Measurements from ENCODE around the gene OLFML1.
"Not testable (repeated sequence)": the region's sequence is repeated elsewhere in the genome, so short reads cannot be mapped to it uniquely, and the experiment has no call there.

Gene OLFML1

GRCh38 chr11:7511401-7511800 is 26.1 kb downstream of the OLFML1 start:
- no peaks in the 10 kb centered on the region for H3K9me3 ChIP-seq (ENCODE audit: control insufficient read depth in 2 of 2, low read length in 2 of 2)
- H3K9ac ChIP-seq (ENCODE audit: low read length in 2 of 2) = no peak overlapping the region
- no peaks in the 10 kb centered on the region for H3K36me3 ChIP-seq (ENCODE audit: control insufficient read depth in 2 of 2, insufficient read depth in 2 of 2, low read length in 2 of 2)
- no peak overlapping the region for H3K4me3 ChIP-seq (ENCODE audit: low read length in 2 of 2)
- H3K27ac ChIP-seq (ENCODE audit: low read length) = no peak overlapping the region
- no peaks in the 10 kb centered on the region for H3K27me3 ChIP-seq (ENCODE audit: control insufficient read depth in 1 of 2, insufficient read depth in 2 of 2, low read length in 2 of 2)
- peaks cover 14% of the 10 kb centered on the region for H3K4me1 ChIP-seq (ENCODE audit: control insufficient read depth, insufficient read depth, low read length)

- H3K9ac ChIP-seq (ENCODE audit: low read length in 2 of 2) = peak overlapping the region; percentile 63 to 64
- peak overlapping the region; percentile 58 for H3K27ac ChIP-seq (ENCODE audit: low read length)
- no peaks in the 10 kb centered on the region for H3K27me3 ChIP-seq (ENCODE audit: control insufficient read depth in 1 of 2, insufficient read depth in 2 of 2, low read length in 2 of 2)
- no peaks in the 10 kb centered on the region for H3K9me3 ChIP-seq (ENCODE audit: control insufficient read depth in 2 of 2, low read length in 2 of 2)
- H3K4me3 ChIP-seq (ENCODE audit: low read length in 2 of 2) = peak overlapping the region; percentile 69 to 86
- H3K4me1 ChIP-seq (ENCODE audit: control insufficient read depth, insufficient read depth, low read length) = peaks cover 14% of the 10 kb centered on the region
- no peaks in the 10 kb centered on the region for H3K36me3 ChIP-seq (ENCODE audit: control insufficient read depth in 2 of 2, insufficient read depth in 2 of 2, low read length in 2 of 2)
These were observed 27.4 kb downstream of the OLFML1 start for GRCh38 chr11:7512525-7513233.

GRCh38 chr11:7513234-7514098 is 28.2 kb downstream of the OLFML1 start, which contains the start of gene PPFIBP2:
Gene PPFIBP2, plus strand, starts transcription at chr11:7513999. Its CDS starts 35,477 bp downstream, at chr11:7549476.
- H3K27me3 ChIP-seq (ENCODE audit: control insufficient read depth in 1 of 2, insufficient read depth in 2 of 2, low read length in 2 of 2) = no peaks in the 10 kb centered on the region
- H3K4me3 ChIP-seq (ENCODE audit: low read length in 2 of 2) = peak within 1 kb of the TSS; percentile 69 to 86
- peak within 1 kb of the TSS; percentile 58 for H3K27ac ChIP-seq (ENCODE audit: low read length)
- H3K4me1 ChIP-seq (ENCODE audit: control insufficient read depth, insufficient read depth, low read length) = peaks cover 14% of the 10 kb centered on the region
- no peaks in the 10 kb centered on the region for H3K9me3 ChIP-seq (ENCODE audit: control insufficient read depth in 2 of 2, low read length in 2 of 2)
- peak within 1 kb of the TSS; percentile 63 to 68 for H3K9ac ChIP-seq (ENCODE audit: low read length in 2 of 2)
- no peaks in the 10 kb centered on the region for H3K36me3 ChIP-seq (ENCODE audit: control insufficient read depth in 2 of 2, insufficient read depth in 2 of 2, low read length in 2 of 2)

DNA sequence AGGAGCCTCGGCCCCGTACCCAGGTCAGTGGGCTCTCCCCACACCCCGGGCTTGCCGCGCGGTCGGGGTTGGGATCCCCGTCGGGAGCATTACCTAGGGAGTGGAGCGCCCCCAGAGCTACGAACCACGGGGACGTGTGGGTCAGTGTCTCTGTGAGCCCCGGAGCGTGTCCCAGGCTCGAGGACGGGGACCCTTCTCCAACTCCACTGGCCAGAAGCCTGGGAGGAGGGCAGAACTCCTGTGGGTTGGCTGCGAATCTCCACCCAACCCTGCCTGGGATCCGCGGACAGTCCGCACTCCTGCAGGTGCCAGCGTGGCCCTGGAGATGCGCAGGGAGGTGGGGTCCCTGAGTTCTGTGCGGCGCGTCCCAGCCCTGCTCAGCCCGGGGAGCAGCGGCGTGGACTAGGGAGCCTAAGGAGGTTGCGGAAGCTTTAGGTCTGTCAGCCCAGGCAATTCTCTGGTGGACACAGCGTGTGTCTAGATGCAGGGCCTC is 28.8 kb downstream of the OLFML1 start:
- H3K4me1 ChIP-seq (ENCODE audit: control insufficient read depth, insufficient read depth, low read length) = peaks cover 14% of the 10 kb centered on the region

GRCh38 chr11:7515447-7515886 is 30.2 kb downstream of the OLFML1 start:
- Histone ChIP-seq H3K4me3 (ENCODE audit: low read length in 2 of 2) (no peak overlapping the region), H3K36me3 (ENCODE audit: control insufficient read depth in 2 of 2, insufficient read depth in 2 of 2, low read length in 2 of 2) (no peaks in the 10 kb centered on the region), H3K4me1 (ENCODE audit: control insufficient read depth, insufficient read depth, low read length) (peaks cover 14% of the 10 kb centered on the region), H3K27ac (ENCODE audit: low read length) (no peak overlapping the region), H3K27me3 (ENCODE audit: control insufficient read depth in 1 of 2, insufficient read depth in 2 of 2, low read length in 2 of 2) (no peaks in the 10 kb centered on the region), H3K9me3 (ENCODE audit: control insufficient read depth in 2 of 2, low read length in 2 of 2) (no peaks in the 10 kb centered on the region), H3K9ac (ENCODE audit: low read length in 2 of 2) (no peak overlapping the region)

More for the DNA sequence above, 28.8 kb downstream of the OLFML1 start:
- Histone ChIP-seq H3K9ac (ENCODE audit: low read length in 2 of 2) (peak overlapping the region; percentile 63 to 68), H3K9me3 (ENCODE audit: control insufficient read depth in 2 of 2, low read length in 2 of 2) (no peaks in the 10 kb centered on the region), H3K36me3 (ENCODE audit: control insufficient read depth in 2 of 2, insufficient read depth in 2 of 2, low read length in 2 of 2) (no peaks in the 10 kb centered on the region), H3K27ac (ENCODE audit: low read length) (peak overlapping the region; percentile 37), H3K4me3 (ENCODE audit: low read length in 2 of 2) (peak overlapping the region; percentile 69 to 86), H3K27me3 (ENCODE audit: control insufficient read depth in 1 of 2, insufficient read depth in 2 of 2, low read length in 2 of 2) (no peaks in the 10 kb centered on the region)

DNA sequence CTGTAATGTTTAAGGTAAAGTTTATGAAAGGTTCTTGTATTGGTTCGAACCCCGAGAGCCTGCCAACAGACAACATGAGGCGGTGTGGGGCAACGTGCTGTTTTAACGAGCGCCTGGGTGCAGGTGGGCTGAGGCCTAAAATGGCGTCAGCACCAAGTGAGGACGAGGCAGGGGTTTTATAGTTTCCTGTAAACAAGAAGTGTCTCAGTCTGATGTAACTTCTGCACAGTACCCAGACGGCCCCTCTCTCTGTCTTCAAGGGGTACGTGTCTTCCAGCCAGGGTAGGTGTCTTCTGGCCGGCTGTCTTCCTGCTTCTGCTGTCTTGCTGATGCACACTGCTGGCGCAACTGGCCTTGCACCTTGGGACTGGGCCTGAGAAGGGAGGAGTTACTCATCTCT is 31.2 kb downstream of the OLFML1 start:
- Histone ChIP-seq H3K27me3 (ENCODE audit: control insufficient read depth in 1 of 2, insufficient read depth in 2 of 2, low read length in 2 of 2) (no peaks in the 10 kb centered on the region), H3K36me3 (ENCODE audit: control insufficient read depth in 2 of 2, insufficient read depth in 2 of 2, low read length in 2 of 2) (no peaks in the 10 kb centered on the region), H3K4me1 (ENCODE audit: control insufficient read depth, insufficient read depth, low read length) (peaks cover 14% of the 10 kb centered on the region), H3K9ac (ENCODE audit: low read length in 2 of 2) (no peak overlapping the region), H3K4me3 (ENCODE audit: low read length in 2 of 2) (no peak overlapping the region), H3K9me3 (ENCODE audit: control insufficient read depth in 2 of 2, low read length in 2 of 2) (no peaks in the 10 kb centered on the region), H3K27ac (ENCODE audit: low read length) (no peak overlapping the region)

- H3K4me3 ChIP-seq (ENCODE audit: low read length in 2 of 2); H3K27me3 ChIP-seq (ENCODE audit: control insufficient read depth in 1 of 2, insufficient read depth in 2 of 2, low read length in 2 of 2); H3K36me3 ChIP-seq (ENCODE audit: control insufficient read depth in 2 of 2, insufficient read depth in 2 of 2, low read length in 2 of 2); H3K9me3 ChIP-seq (ENCODE audit: control insufficient read depth in 2 of 2, low read length in 2 of 2); H3K9ac ChIP-seq (ENCODE audit: low read length in 2 of 2); H3K27ac ChIP-seq (ENCODE audit: low read length): not testable (repeated sequence)
- peaks cover 12% of the 10 kb centered on the region for H3K4me1 ChIP-seq (ENCODE audit: control insufficient read depth, insufficient read depth, low read length)
These were observed 32.4 kb downstream of the OLFML1 start for GRCh38 chr11:7517743-7518142.

DNA sequence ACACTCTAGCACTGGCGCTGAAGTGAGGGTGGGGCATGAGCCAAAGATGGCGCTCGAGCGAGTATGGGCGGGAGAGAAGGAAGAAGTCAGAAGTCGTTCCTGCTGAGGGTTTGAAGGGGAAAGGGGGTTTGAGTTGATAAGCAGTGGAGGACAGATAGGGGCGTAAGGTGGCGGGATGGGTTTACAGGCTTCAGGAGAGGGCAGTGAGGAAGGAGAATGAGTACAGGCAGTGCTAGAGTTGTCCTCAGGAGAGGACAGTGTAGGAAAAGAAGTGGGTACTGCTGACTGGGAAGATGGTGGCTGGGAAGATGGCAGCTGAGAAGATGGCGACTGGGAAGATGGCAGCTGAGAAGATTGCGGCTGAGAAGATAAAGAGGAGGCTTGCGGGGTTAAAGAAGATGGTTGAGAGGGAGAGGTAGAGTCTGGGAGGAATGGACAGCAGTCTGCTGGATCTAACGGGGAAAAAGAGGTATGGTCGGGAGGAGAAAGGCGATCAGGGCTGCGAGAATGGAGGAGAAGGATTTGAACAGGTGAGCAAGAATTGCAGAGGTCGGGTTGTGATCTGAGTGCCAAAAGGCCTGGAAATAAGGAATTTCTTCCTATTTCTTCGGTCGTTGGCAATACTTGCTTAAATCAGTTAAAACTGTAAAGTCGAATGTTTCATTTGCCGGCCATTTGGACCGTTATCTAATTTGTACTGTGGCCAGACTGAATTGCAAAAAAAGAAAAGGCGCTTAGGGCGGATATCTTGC is 33.7 kb downstream of the OLFML1 start:
- no peak overlapping the region for H3K4me3 ChIP-seq (ENCODE audit: low read length in 2 of 2)

DNA sequence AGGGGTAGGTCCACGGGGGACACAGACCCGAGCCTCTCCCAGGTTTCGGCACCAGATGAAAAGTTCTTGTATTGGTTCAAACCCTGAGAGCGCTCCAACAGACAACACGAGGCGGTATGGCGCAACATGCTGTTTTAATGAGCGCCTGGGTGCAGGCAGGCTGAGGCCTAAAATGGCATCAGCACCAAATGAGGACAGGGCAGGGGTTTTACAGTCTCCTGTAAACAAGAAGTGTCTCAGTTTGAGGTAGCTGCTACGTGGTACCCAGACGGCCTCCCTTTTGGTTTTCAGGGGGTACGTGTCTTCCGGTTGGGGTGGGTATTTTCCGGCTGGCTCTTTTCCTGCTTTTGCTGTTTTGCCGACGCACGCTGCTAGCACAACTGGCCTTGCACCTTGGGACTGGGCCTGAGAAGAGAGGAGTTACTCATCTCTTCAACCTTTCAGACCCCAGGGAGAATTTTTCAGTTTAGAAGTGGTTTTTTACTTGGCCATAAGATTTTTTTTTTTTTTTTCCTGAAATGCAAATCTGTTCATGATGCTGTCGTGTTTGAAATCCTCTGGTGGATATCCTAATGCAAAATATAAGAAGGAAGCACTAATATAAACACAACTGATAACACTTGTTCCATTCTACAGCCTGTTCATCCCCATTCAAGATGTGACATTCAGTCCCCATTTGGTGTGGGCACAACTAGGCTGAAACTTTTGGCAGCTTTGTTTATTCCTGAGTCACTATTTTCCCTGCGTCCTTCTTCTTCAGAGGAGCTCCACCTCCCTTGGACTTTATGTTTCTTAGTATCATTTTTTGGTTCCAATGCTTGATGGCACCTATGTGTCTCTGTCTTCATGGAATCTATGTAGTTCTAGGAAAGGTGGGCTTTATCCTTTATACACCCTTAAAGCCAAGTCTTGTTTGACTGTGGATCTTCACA is 35.0 kb downstream of the OLFML1 start:
- Histone ChIP-seq H3K4me3 (ENCODE audit: low read length in 2 of 2) (no peak overlapping the region), H3K9ac (ENCODE audit: low read length in 2 of 2) (no peak overlapping the region), H3K27me3 (ENCODE audit: control insufficient read depth in 1 of 2, insufficient read depth in 2 of 2, low read length in 2 of 2) (no peaks in the 10 kb centered on the region), H3K36me3 (ENCODE audit: control insufficient read depth in 2 of 2, insufficient read depth in 2 of 2, low read length in 2 of 2) (no peaks in the 10 kb centered on the region), H3K4me1 (ENCODE audit: control insufficient read depth, insufficient read depth, low read length) (peaks cover 5% of the 10 kb centered on the region), H3K27ac (ENCODE audit: low read length) (no peak overlapping the region), H3K9me3 (ENCODE audit: control insufficient read depth in 2 of 2, low read length in 2 of 2) (no peaks in the 10 kb centered on the region)

More for the DNA sequence above, 33.7 kb downstream of the OLFML1 start:
- H3K4me1 ChIP-seq (ENCODE audit: control insufficient read depth, insufficient read depth, low read length) = peaks cover 11% of the 10 kb centered on the region
- no peaks in the 10 kb centered on the region for H3K36me3 ChIP-seq (ENCODE audit: control insufficient read depth in 2 of 2, insufficient read depth in 2 of 2, low read length in 2 of 2)
- no peak overlapping the region for H3K9ac ChIP-seq (ENCODE audit: low read length in 2 of 2)
- no peaks in the 10 kb centered on the region for H3K27me3 ChIP-seq (ENCODE audit: control insufficient read depth in 1 of 2, insufficient read depth in 2 of 2, low read length in 2 of 2)
- no peak overlapping the region for H3K27ac ChIP-seq (ENCODE audit: low read length)
- H3K9me3 ChIP-seq (ENCODE audit: control insufficient read depth in 2 of 2, low read length in 2 of 2) = no peaks in the 10 kb centered on the region
